Dedifferentiated amniotic fluid mesenchymal stem cell (primary cell): Measurements from ENCODE around the gene AKIP1.
A peak's percentile ranks its signal among the peaks of the same experiment; 100 is the strongest.
"Not testable (repeated sequence)": the region's sequence is repeated elsewhere in the genome, so short reads cannot be mapped to it uniquely, and the experiment has no call there.

Source experiments
- DNase-seq: peaks from one replicate; pipeline ENCODE4 v3.0.0-alpha.2; 2016; ENCODE audit errors: extremely low spot score

Gene AKIP1, protein sequence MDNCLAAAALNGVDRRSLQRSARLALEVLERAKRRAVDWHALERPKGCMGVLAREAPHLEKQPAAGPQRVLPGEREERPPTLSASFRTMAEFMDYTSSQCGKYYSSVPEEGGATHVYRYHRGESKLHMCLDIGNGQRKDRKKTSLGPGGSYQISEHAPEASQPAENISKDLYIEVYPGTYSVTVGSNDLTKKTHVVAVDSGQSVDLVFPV

DNA sequence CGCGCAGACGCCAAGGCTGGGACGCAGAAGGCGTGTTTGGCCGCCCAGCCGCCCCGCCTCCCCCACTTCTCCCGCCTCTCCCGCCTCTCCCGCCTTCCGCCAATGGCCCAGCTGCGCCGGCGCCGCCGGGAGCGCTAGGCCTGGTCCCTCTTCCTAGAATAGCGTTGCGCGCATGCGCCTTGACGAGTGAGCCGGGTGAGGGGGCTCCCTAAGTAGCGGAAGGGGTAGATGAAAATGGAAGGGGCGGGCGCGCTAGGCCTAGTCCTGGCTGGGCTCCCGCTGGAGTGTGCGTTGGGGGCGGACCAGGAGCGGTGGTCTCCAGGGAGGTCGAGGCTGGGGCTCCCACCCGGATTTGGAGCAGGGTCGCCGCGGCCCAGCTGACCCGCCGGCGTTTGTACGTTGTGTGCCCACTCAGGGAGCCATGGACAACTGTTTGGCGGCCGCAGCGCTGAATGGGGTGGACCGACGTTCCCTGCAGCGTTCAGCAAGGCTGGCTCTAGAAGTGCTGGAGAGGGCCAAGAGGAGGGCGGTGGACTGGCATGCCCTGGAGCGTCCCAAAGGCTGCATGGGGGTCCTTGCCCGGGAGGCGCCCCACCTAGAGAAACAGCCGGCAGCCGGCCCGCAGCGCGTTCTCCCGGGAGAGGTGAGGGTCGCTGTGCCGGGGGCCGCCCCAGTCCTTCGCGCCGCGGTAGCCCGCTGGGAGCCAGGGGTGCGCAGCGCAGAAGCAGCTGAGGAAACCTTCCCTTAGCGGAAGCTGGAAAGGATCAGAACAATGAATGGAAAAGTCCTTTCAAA is at the start of gene AKIP1:
AKIP1 (plus strand) TSS at position 161 of the 795 bp plus-strand sequence; CDS start at position 422, 261 bp downstream.
- DNase-seq: peak; percentile 93

- DNase-seq: peak; percentile 52
Observed at GRCh38 chr11:8863838-8864237, 47.2 kb upstream of the AKIP1 start.

DNA sequence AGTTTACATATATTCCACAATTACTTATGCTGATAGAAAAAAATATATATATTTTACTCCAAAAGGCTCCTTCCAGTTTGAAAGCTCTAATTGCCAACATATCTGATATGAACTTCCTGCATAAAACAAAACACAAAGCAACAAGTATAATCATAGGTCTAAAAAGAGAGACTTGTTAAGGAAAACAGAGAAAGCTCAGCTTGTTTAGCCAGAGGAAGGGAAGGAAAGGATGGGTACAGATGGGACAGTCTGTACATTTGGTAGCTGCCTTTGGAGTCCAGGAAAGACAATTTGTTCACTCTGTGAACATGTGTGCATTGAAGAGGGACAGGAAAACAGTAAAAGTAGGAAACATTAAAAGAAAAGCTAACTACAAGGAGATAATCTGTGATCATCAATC is 45.7 kb upstream of the AKIP1 start:
- no peak for DNase-seq

DNA sequence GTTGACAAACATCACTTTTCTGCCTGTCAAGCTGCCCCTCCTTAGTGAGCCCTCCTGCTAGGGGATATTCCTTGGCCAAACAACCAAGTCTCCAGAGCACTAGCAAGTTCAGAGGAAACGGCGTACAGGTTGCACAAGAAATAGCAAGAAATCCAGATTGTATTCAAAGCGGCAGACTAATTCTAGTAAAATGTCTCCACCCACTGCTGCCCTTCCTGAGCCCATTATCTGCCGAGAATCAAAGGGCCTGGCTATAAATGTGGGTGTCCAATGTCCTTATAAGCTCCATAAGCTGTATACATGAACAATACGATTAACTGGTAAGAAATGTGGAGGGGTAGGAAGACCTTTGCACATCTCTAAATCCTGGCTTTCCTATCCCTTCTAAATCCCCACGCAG is 44.0 kb upstream of the AKIP1 start:
- peak; percentile 16 for DNase-seq

- DNase-seq: peak; percentile 20
Observed at GRCh38 chr11:8867931-8868631, 42.9 kb upstream of the AKIP1 start.

DNA sequence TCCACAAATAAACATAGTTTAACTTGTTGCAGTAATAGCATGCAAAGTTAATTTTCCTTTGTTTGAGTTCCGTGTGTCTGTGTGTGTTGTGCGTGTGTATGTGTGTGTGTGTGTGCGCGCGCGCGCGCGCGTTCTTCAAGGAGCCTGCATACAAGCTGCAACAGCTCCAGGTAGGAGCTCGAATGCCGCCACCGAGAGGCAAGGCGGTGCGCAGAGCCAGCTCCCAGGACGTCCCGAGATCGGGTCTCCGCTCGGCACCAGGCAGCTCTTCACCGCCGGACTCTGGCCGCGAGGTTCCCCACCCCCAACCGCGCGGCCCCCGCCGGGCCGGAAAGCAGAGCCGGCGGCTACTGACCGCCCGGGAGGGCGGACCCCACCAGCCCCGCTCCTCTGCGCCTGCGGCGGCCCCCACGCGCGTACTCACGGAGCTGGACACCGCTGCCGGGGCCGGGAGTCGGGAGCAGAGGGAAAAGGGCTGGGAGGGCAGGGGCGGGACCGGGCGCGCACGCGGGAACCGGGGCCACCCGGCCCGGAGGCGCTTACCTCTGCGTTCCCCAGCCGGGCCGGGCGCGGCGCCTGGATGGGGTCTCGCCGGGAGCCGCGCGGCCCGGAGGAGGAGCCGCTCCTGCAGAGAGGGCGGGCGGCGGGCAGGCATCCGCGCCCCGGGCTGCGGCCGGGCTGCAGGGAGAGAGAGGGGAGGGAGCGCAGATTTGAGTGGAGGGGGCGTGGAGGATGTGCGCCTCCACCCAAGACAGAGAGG is 40.4 kb upstream of the AKIP1 start:
- DNase-seq: peak; percentile 21

- DNase-seq: peak; percentile 94
Observed at GRCh38 chr11:8871171-8871775, 39.7 kb upstream of the AKIP1 start.

DNA sequence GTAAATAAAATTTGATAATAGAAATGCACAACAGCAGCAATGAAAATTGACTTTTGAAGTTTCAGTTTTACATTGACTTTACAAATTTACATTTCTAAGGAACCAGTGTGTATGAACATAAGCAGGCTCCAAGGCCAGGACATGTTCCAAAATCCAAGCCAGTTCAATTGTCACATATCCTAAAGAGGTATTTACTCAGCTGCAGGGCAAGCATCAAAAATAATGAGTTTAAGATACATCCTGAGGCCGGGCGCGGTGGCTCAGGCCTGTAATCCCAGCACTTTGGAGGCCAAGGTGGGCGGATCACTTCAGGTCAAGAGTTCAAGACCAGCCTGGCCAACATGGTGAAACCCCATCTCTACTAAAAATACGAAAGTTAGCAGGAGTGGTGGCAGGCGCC is 39.0 kb upstream of the AKIP1 start:
- DNase-seq: no peak

GRCh38 chr11:8873741-8874405 is 37.1 kb upstream of the AKIP1 start:
- DNase-seq: no peak

GRCh38 chr11:8878771-8879170 is 32.2 kb upstream of the AKIP1 start:
- no peak for DNase-seq

GRCh38 chr11:8881585-8881984 is 29.4 kb upstream of the AKIP1 start:
- DNase-seq: not testable (repeated sequence)

DNA sequence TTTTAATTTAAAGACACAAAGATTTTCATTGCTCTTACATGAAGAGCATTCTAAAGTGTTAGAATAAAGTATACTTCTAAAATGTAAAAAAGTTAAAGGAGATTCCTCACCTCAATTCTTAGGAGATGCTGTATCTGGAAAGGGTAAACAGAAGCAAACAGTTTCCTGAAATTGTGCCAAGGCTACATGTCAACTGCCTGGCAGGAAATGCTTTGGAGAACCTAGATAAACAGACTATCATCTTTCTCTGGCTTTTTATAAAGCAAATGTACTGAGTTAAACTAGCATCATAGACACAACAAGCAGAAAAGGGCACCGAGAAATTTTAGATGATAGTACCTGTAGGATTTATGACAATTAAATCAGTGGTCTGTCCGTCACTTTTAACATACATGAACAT is 24.7 kb upstream of the AKIP1 start:
- DNase-seq: no peak

DNA sequence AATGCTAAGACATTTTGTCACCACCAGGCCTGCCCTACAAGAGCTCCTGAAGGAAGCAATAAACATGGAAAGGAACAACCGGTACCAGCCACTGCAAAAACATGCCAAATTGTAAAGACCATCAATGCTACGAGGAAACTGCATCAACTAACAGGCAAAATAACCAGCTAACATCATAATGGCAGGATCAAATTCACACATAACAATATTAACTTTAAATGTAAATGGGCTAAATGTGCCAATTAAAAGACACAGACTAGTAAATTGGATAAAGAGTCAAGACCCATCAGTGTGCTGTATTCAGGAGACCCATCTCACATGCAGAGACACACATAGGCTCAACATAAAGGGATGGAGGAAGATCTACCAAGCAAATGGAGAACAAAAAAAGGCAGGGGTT is 19.8 kb upstream of the AKIP1 start:
- DNase-seq: not testable (repeated sequence)

- no peak for DNase-seq
Observed at GRCh38 chr11:8899119-8899753, 11.8 kb upstream of the AKIP1 start.

- DNase-seq: peak; percentile 87
Observed at GRCh38 chr11:8905528-8906165, 5.3 kb upstream of the AKIP1 start.

DNA sequence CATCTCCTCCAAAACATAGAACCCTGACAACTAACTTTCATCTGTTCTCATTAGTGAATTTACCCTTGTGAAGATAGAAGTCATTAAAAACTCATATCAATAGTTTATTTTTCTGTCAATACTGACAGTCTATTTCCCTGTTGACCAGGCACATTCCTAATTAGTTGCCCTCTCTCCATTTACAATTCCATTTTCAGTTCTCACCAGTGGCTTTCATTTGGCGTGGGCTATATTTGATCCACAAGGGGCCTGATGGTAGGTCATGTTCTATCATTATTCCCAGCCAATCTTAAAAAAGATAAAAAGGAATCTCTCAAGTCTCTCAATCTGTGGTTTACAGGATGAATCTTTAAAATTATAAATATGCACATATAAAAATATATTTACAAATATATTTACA is 3.9 kb upstream of the AKIP1 start:
- no peak for DNase-seq

- DNase-seq: no peak
Observed at GRCh38 chr11:8908099-8908498, 2.9 kb upstream of the AKIP1 start.

GRCh38 chr11:8910649-8911026 is 351 bp upstream of the AKIP1 start:
- DNase-seq: no peak

- no peak for DNase-seq
Observed at GRCh38 chr11:8913961-8914660, 3.1 kb downstream of the AKIP1 start.

DNA sequence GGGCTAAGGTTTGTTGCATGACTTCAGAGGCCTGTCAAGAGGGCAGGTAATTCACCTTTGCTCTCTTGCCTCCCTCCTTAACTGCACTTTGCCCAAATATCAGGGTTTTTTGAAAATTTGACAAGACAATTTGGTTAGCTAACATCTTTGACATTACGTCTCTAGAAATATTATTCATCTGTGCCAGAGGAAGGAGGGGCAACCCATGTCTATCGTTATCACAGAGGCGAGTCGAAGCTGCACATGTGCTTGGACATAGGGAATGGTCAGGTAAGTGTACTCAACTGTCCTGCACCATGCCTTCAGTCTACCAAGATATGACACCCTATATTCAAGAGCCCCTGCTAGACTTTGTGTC is 3.7 kb downstream of the AKIP1 start:
- no peak for DNase-seq
